Kidney (tissue), 14 donors: ENCODE results near the gene PRM2. TPM values are rescaled to one million over a fixed set of nuclear protein-coding genes. Genes with fewer than 3 reads are reported as not detected.
A peak's percentile ranks its signal among the peaks of the same experiment; 100 is the strongest.

Experiments used
- DNase-seq, 5 donors: peaks; one replicate each; pipeline ENCODE4 v3.0.0-alpha.2; 2013 to 2020
- FAIRE-seq: peaks from 2 replicates; lab custom pipeline; 2012; peaks lifted over from hg19 to GRCh38; lab: Jason Lieb, UNC
- H3K27ac ChIP-seq, 2 donors: one replicate each; pipeline ENCODE4 v1.7.0; 2013; ENCODE audit warnings: low read depth in 2 of 2, low read length in 2 of 2, inconsistent platforms in 1 of 2
- H3K27me3 ChIP-seq: one replicate; pipeline ENCODE4 v1.7.1; 2013; ENCODE audit warnings: low read length, inconsistent platforms; ENCODE audit not compliant: control insufficient read depth, insufficient read depth
- H3K36me3 ChIP-seq, 3 donors: one replicate each; pipeline versions ENCODE4 v1.7.0 to v1.7.1; 2013; ENCODE audit warnings: low read length in 3 of 3, control low read depth in 1 of 3, inconsistent platforms in 1 of 3; ENCODE audit not compliant: insufficient read depth in 3 of 3, control insufficient read depth in 2 of 3
- H3K4me1 ChIP-seq, 3 donors: one replicate each; pipeline versions ENCODE4 v1.7.0 to v1.7.1; 2013; ENCODE audit warnings: low read length in 3 of 3, inconsistent platforms in 1 of 3, low read depth in 1 of 3; ENCODE audit not compliant: control insufficient read depth in 2 of 3, insufficient read depth in 2 of 3
- H3K4me3 ChIP-seq, 3 donors: one replicate each; pipeline versions ENCODE4 v1.7.0 to v1.8.1; 2013; ENCODE audit warnings: low read length in 3 of 3, control low read depth in 1 of 3, inconsistent platforms in 1 of 3
- H3K9ac ChIP-seq, 3 donors: one replicate each; pipeline versions ENCODE4 v1.7.0 to v1.7.1; 2013; ENCODE audit warnings: low read length in 3 of 3, control low read depth in 1 of 3, inconsistent platforms in 1 of 3
- H3K9me3 ChIP-seq, 3 donors: one replicate each; pipeline versions ENCODE4 v1.7.0 to v1.7.1; 2013; ENCODE audit warnings: low read length in 3 of 3, control low read depth in 1 of 3, inconsistent platforms in 1 of 3; ENCODE audit not compliant: control insufficient read depth in 2 of 3, insufficient read depth in 1 of 3
- intact Hi-C: fragments of 100-400 bp; cut with DNase I; formaldehyde crosslinking; loops from one replicate; pipeline ENCODE4 v1.11.1; 2022
- polyA plus RNA-seq: library from polyadenylated mRNA; stranded (reverse); fragments of 350-450 nt; fragmentation: Illumina TruSeq; extraction: RNeasy Lipid Tissue Mini Kit (QIAGEN cat#74804); gene quantifications from one replicate; pipeline ENCODE4 v1.2.3, GENCODE V29; 2014; ENCODE audit warnings: low read depth, low replicate concordance; ENCODE audit not compliant: insufficient read depth
- total RNA-seq: library from RNA; stranded (reverse); fragmentation: NEBNext Ultra II Directional; extraction: Animal tissue kit (Norgen Biotek cat#: 25700); gene quantifications from one replicate; pipeline ENCODE4 v1.2.1, GENCODE V29; 2021
- TF ChIP-seq, protein P1 (sequence below): IDR thresholded peaks from 3 replicates; pipeline ENCODE4 v1.5.1; 2012; ENCODE audit warnings: mild to moderate bottlenecking, moderate library complexity, borderline replicate concordance; ENCODE audit not compliant: insufficient read depth; ENCODE audit errors: extremely low read depth
- donor health status: control.
- donor health status: control.
- donor health status: control.
- donor health status: control.
- donor health status: control.
- donor health status: DM: yes; HTN: yes; CAD: no.
- donor health status: Normal renal cell carcinoma (clear cell type).

The PRM2 gene
- total and polyA plus RNA-seq, 2 donors from 2014 or later: not detected

- FAIRE-seq: no peak
These were observed 18.9 kb downstream of the PRM2 start for GRCh38 chr16:11257131-11257938.

DNA sequence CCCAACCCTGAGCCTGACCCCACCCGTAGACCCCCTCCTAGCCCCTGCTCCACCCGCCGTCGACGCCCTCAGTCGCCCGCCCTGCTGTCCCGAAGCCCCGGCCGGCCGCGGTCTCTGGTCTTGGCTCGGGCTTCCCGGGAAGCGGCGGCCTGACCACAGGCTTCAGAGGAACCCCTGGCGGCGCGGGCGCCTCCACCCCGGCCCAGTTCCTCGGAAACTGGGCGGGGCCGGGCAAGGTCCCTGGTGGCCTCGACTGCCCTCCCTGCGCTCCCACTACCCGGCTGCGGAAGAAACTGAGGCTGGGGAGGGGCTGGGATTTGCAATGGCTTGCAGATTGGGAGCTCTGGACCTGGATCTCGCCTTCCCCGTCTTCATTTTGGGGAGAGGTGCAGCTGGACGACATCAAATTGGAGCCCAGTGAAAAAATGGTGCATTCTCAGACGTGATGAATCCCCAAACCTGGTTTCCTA, 19.6 kb downstream of the PRM2 start:
- Histone ChIP-seq H3K9ac (peak overlapping the region; percentile 18 to 92 (median 67)), H3K4me1 (peaks cover 0 to 30% (median 15%) of the 10 kb centered on the region in 3 donors), H3K4me3 (peak overlapping the region; percentile 63 to 85 (median 64)), H3K27ac (peak overlapping the region; percentile 98 to 99), H3K9me3 (no peaks in the 10 kb centered on the region), H3K27me3 (no peaks in the 10 kb centered on the region), H3K36me3 (no peaks in the 10 kb centered on the region)
- DNase-seq: peak in 2 of 5 donors; percentile 49 to 76
- FAIRE-seq: no peak
- intact Hi-C loops: loop anchor here (5.0 kb wide), 1 partner anchor 279 kb away; no protein-coding TSS in a partner anchor
- TF ChIP-seq, protein P1, sequence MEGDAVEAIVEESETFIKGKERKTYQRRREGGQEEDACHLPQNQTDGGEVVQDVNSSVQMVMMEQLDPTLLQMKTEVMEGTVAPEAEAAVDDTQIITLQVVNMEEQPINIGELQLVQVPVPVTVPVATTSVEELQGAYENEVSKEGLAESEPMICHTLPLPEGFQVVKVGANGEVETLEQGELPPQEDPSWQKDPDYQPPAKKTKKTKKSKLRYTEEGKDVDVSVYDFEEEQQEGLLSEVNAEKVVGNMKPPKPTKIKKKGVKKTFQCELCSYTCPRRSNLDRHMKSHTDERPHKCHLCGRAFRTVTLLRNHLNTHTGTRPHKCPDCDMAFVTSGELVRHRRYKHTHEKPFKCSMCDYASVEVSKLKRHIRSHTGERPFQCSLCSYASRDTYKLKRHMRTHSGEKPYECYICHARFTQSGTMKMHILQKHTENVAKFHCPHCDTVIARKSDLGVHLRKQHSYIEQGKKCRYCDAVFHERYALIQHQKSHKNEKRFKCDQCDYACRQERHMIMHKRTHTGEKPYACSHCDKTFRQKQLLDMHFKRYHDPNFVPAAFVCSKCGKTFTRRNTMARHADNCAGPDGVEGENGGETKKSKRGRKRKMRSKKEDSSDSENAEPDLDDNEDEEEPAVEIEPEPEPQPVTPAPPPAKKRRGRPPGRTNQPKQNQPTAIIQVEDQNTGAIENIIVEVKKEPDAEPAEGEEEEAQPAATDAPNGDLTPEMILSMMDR: no peak

More at GRCh38 chr16:11257131-11257938, 18.9 kb downstream of the PRM2 start:
- no peaks in the 10 kb centered on the region for H3K36me3 ChIP-seq
- H3K27me3 ChIP-seq: no peaks in the 10 kb centered on the region
- peaks cover 0 to 30% (median 15%) of the 10 kb centered on the region in 3 donors for H3K4me1 ChIP-seq
- intact Hi-C loops: loop anchor here (5.0 kb wide), 1 partner anchor 280 kb away; no protein-coding TSS in a partner anchor
- peak overlapping the region in 2 of 3 donors; percentile 10 to 92 for H3K9ac ChIP-seq
- TF ChIP-seq, protein P1: peak; percentile 69
- peak overlapping the region; percentile 98 to 99 for H3K27ac ChIP-seq
- no peaks in the 10 kb centered on the region for H3K9me3 ChIP-seq
- H3K4me3 ChIP-seq: peak overlapping the region; percentile 23 to 85 (median 36)
- DNase-seq: peak; percentile 87 to 93 (median 90)

GRCh38 chr16:11255737-11256660, 20.3 kb downstream of the PRM2 start, which contains the start of gene SOCS1:
Gene SOCS1, minus strand, starts transcription at chr16:11256204. Its CDS starts 726 bp downstream, at chr16:11255478.
- TF ChIP-seq, protein P1: peak; percentile 87
- H3K9me3 ChIP-seq: no peaks in the 10 kb centered on the region
- intact Hi-C loops: loop anchor here (5.0 kb wide), 1 partner anchor 279 kb away; no protein-coding TSS in a partner anchor
- no peaks in the 10 kb centered on the region for H3K27me3 ChIP-seq
- FAIRE-seq (no peak), DNase-seq (peak; percentile 90 to 96 (median 94))
- peaks cover 0 to 30% (median 15%) of the 10 kb centered on the region in 3 donors for H3K4me1 ChIP-seq
- no peaks in the 10 kb centered on the region for H3K36me3 ChIP-seq
- peak within 1 kb of the TSS; percentile 98 to 99 for H3K27ac ChIP-seq
- H3K4me3 ChIP-seq: peak within 1 kb of the TSS; percentile 63 to 85 (median 64)
- H3K9ac ChIP-seq: peak within 1 kb of the TSS; percentile 18 to 92 (median 67)
